IMR-90 (cell line): Measurements from ENCODE around the gene CEP20. TPM values are rescaled to one million over a fixed set of nuclear protein-coding genes. Genes with fewer than 3 reads are reported as not detected.

Experiments
- ATAC-seq: fragments of 200-7000 bp; cut with Tn5 transposase; 2 replicates; pipeline ENCODE4 v1.9.1; 2020; ENCODE audit warnings: low read depth, mild to moderate bottlenecking, moderate library complexity
- BruUV-seq: library from RNA; stranded (reverse); fragments of 400-500 nt; replicated peaks from 2 replicates; lab custom pipeline; 2021; lab: Mats Ljungman, UMichigan
- CTCF ChIA-PET: fragments of 300-600 bp; formaldehyde crosslinking; extraction: SDS; loops from one replicate; lab custom pipeline; 2021; ENCODE audit warnings: antibody characterized with exemption; lab: Yijun Ruan, JAX
- POLR2A ChIA-PET: fragments of 300-600 bp; sonication (Branson Sonifier 250); formaldehyde crosslinking; loops from one replicate; lab custom pipeline; 2022; ENCODE audit warnings: antibody characterized with exemption; ENCODE audit not compliant: unreplicated experiment; lab: Charles Lee
- DNase-seq: peaks from one replicate; pipeline ENCODE4 v3.0.0; 2013
- H2AFZ ChIP-seq: replicated peaks from 2 replicates; pipeline ENCODE3; 2013; ENCODE audit warnings: low read length, mild to moderate bottlenecking; ENCODE audit not compliant: poor library complexity
- H2AK5ac ChIP-seq: 2 replicates; pipeline ENCODE4 v1.6.1; 2013; ENCODE audit warnings: low read depth, low read length, inconsistent platforms
- H2AK9ac ChIP-seq: replicated peaks from 2 replicates; pipeline ENCODE3; 2013; ENCODE audit warnings: mild to moderate bottlenecking, low read depth, low read length, moderate library complexity; ENCODE audit not compliant: poor library complexity
- H2BK120ac ChIP-seq: 2 replicates; pipeline ENCODE4 v1.6.1; 2013; ENCODE audit warnings: low read depth, low read length, inconsistent platforms
- H2BK15ac ChIP-seq: 3 replicates; pipeline ENCODE4 v1.6.1; 2013; ENCODE audit warnings: low read depth, low read length, inconsistent platforms
- H2BK20ac ChIP-seq: 2 replicates; pipeline ENCODE4 v1.6.1; 2013; ENCODE audit warnings: low read depth, mild to moderate bottlenecking, inconsistent platforms, low read length, moderate library complexity
- H2BK5ac ChIP-seq: 2 replicates; pipeline ENCODE4 v1.6.1; 2013; ENCODE audit warnings: mild to moderate bottlenecking, low read depth, low read length, inconsistent platforms; ENCODE audit not compliant: poor library complexity, severe bottlenecking
- H3K14ac ChIP-seq: replicated peaks from 2 replicates; pipeline ENCODE4 v1.6.1; 2013; ENCODE audit warnings: low read depth, low read length, inconsistent platforms
- H3K18ac ChIP-seq: 2 replicates; pipeline ENCODE4 v1.6.1; 2013; ENCODE audit warnings: low read depth, low read length, control low read depth
- H3K23ac ChIP-seq: 2 replicates; pipeline ENCODE4 v1.6.1; 2013; ENCODE audit warnings: low read depth, low read length, inconsistent platforms
- H3K27ac ChIP-seq: 2 replicates; pipeline ENCODE4 v1.5.1; 2013; ENCODE audit warnings: mild to moderate bottlenecking, control low read depth, low read length; ENCODE audit not compliant: insufficient read depth
- H3K27me3 ChIP-seq: 2 replicates; pipeline ENCODE4 v1.6.1; 2013; ENCODE audit warnings: low read length; ENCODE audit not compliant: control insufficient read depth, insufficient read depth
- H3K36me3 ChIP-seq: 2 replicates; pipeline ENCODE4 v1.6.1; 2013; ENCODE audit warnings: low read length, mixed read lengths; ENCODE audit not compliant: control insufficient read depth, insufficient read depth
- H3K4ac ChIP-seq: 2 replicates; pipeline ENCODE4 v1.6.1; 2013; ENCODE audit warnings: low read depth, low read length, inconsistent platforms
- H3K4me1 ChIP-seq: 2 replicates; pipeline ENCODE4 v1.6.1; 2013; ENCODE audit warnings: low read length, mixed read lengths; ENCODE audit not compliant: control insufficient read depth, insufficient read depth
- H3K4me2 ChIP-seq: 2 replicates; pipeline ENCODE4 v1.6.1; 2013; ENCODE audit warnings: low read depth, mild to moderate bottlenecking, control low read depth, low read length, moderate library complexity
- H3K4me3 ChIP-seq: 2 replicates; pipeline ENCODE4 v1.5.1; 2013; ENCODE audit warnings: low read depth, mild to moderate bottlenecking, control low read depth, low read length, moderate library complexity; ENCODE audit not compliant: insufficient read depth
- H3K56ac ChIP-seq: 2 replicates; pipeline ENCODE4 v1.6.1; 2013; ENCODE audit warnings: low read length, inconsistent platforms; ENCODE audit not compliant: insufficient read depth; ENCODE audit errors: extremely low read depth
- H3K79me1 ChIP-seq, 2 experiments: 2 replicates each; pipeline ENCODE4 v1.6.1; 2013; ENCODE audit warnings: low read length in 2 of 2, inconsistent platforms in 1 of 2, low read depth in 1 of 2
- H3K9ac ChIP-seq: 2 replicates; pipeline ENCODE4 v1.6.1; 2013; ENCODE audit warnings: low read depth, low read length, control low read depth
- H3K9me1 ChIP-seq: 2 replicates; pipeline ENCODE4 v1.6.1; 2013; ENCODE audit warnings: low read length, inconsistent platforms; ENCODE audit not compliant: insufficient read depth
- H3K9me3 ChIP-seq: 2 replicates; pipeline ENCODE4 v1.6.1; 2013; ENCODE audit warnings: low read length; ENCODE audit not compliant: control insufficient read depth, insufficient read depth
- H4K20me1 ChIP-seq: 2 replicates; pipeline ENCODE4 v1.6.1; 2013; ENCODE audit warnings: low read length, inconsistent platforms; ENCODE audit not compliant: insufficient read depth
- H4K5ac ChIP-seq: 2 replicates; pipeline ENCODE4 v1.6.1; 2013; ENCODE audit warnings: mild to moderate bottlenecking, low read depth, low read length, control low read depth
- H4K8ac ChIP-seq, 2 experiments: 2 replicates each; pipeline ENCODE4 v1.6.1; 2013; ENCODE audit warnings: low read depth in 2 of 2, low read length in 2 of 2, control low read depth in 1 of 2, inconsistent platforms in 1 of 2
- H4K91ac ChIP-seq: 2 replicates; pipeline ENCODE4 v1.6.1; 2013; ENCODE audit warnings: low read depth, low read length, inconsistent platforms; ENCODE audit not compliant: insufficient read depth
- CHD1 ChIP-seq: IDR thresholded peaks from 2 replicates; pipeline ENCODE4 v1.6.1; 2012; ENCODE audit warnings: low read depth, low read length, improper control_type of control experiment
- MXI1 ChIP-seq: IDR thresholded peaks from 2 replicates; pipeline ENCODE4 v1.6.1; 2012; ENCODE audit warnings: low read depth, mild to moderate bottlenecking, low read length, moderate library complexity, borderline replicate concordance
- WGBS, 2 experiments: methylation state at CpG; one replicate each; pipeline versions ENCODE4 v1.1.5 to v1.1.7; 2013; ENCODE audit warnings: missing lambda C conversion rate in 2 of 2; ENCODE audit not compliant: insufficient read length in 1 of 2; ENCODE audit errors: extremely low coverage in 2 of 2; 5-methylcytosine and 5-hydroxymethylcytosine counted together
- dilution Hi-C: fragments of 300-500 bp; cut with HindIII; formaldehyde crosslinking; loops from one replicate; pipeline ENCODE4 v1.14.3; 2018; ENCODE audit warnings: low sequenced_read_pairs; ENCODE audit not compliant: unreplicated experiment
- in situ Hi-C: fragments of 300-500 bp; cut with MboI; formaldehyde crosslinking; loops from 3 replicates; pipeline ENCODE4 v1.14.3; 2019; ENCODE audit warnings: low sequenced_read_pairs, inconsistent platforms, mixed read lengths
- intact Hi-C: fragments of 100-400 bp; cut with micrococcal nuclease; formaldehyde crosslinking; loops from 2 replicates; pipeline ENCODE4 v1.10.0; 2022
- polyA plus RNA-seq, 3 experiments: library from polyadenylated mRNA; depleted of rRNA; stranded (reverse); fragments of >200 nt; gene quantifications; 2 replicates each; pipeline ENCODE4 v1.2.3, GENCODE V29; 2012; ENCODE audit warnings: low replicate concordance in 1 of 3
- total RNA-seq: library from RNA; depleted of rRNA; stranded (reverse); fragments of >200 nt; gene quantifications from 2 replicates; pipeline ENCODE4 v1.2.3, GENCODE V29; 2012

CEP20 gene
- total and polyA plus RNA-seq, 2 of the 4 experiments (the other 2 are of a cell fraction) = 28.8 to 40.1 TPM

- Histone ChIP-seq H3K9me3 (no peaks in the 10 kb centered on the region), H2BK120ac (no peak overlapping the region), H3K18ac (no peak overlapping the region), H3K9me1 (no peaks in the 10 kb centered on the region), H3K27me3 (no peaks in the 10 kb centered on the region), H3K27ac (no peak overlapping the region), H2AK5ac (no peak overlapping the region), H4K91ac (no peak overlapping the region), H2BK5ac (no peak overlapping the region), H3K36me3 (no peaks in the 10 kb centered on the region), H3K14ac (no peak overlapping the region), H2AK9ac (no peak overlapping the region), H3K79me1 (no peaks in the 10 kb centered on the region), H4K8ac (no peak overlapping the region; a peak in 1 of 4 replicates), H4K20me1 (no peaks in the 10 kb centered on the region), H2AFZ (no peak overlapping the region), H3K23ac (no peak overlapping the region), H3K4me2 (no peak overlapping the region), H3K9ac (no peak overlapping the region), H3K56ac (no peak overlapping the region), H3K4ac (no peak overlapping the region), H3K4me1 (no peaks in the 10 kb centered on the region), H2BK15ac (no peak overlapping the region), H4K5ac (0 out of 2 replicates have a peak overlapping the region, but pooled peaks have one; percentile 19), H2BK20ac (no peak overlapping the region), H3K4me3 (no peak overlapping the region)
- intact Hi-C loops (no loop called here), dilution Hi-C loops (no loop called here), in situ Hi-C loops (no loop called here)
- TF ChIP-seq CHD1 (no peak), MXI1 (no peak)
- no TSS peak for BruUV-seq
- POLR2A ChIA-PET = no interaction called here
- no CpG with 5 or more reads among the region's 7 CpGs for WGBS, 2 experiments
- CTCF ChIA-PET = no interaction called here
- ATAC-seq (no peak), DNase-seq (no peak)
Observed at GRCh38 chr16:15913046-15913698, 24.8 kb upstream of the CEP20 start.
